Hepatocyte (in vitro differentiated cells): ENCODE results near the gene PPFIA4. TPM values are rescaled to one million over a fixed set of nuclear protein-coding genes. Genes with fewer than 3 reads are reported as not detected.

ENCODE experiments used
- DNase-seq: peaks from one replicate; pipeline ENCODE4 v3.0.0-alpha.2; 2016; ENCODE audit warnings: low spot score
- H2AFZ ChIP-seq: fragments of 200-600 bp; sonication (generic); 2 replicates; pipeline ENCODE4 v1.6.0; 2016; ENCODE audit warnings: antibody characterized with exemption, mild to moderate bottlenecking
- H3K27ac ChIP-seq: fragments of 200-600 bp; sonication (generic); 2 replicates; pipeline ENCODE4 v1.5.1; 2016; ENCODE audit warnings: mild to moderate bottlenecking
- H3K27me3 ChIP-seq: fragments of 200-600 bp; sonication (generic); 2 replicates; pipeline ENCODE4 v1.6.1; 2016
- H3K36me3 ChIP-seq: fragments of 200-600 bp; sonication (generic); replicated peaks from 2 replicates; pipeline ENCODE4 v1.5.1; 2016; ENCODE audit warnings: low read depth; ENCODE audit not compliant: insufficient read depth
- H3K4me1 ChIP-seq: fragments of 200-600 bp; sonication (generic); 2 replicates; pipeline ENCODE4 v1.5.1; 2016; ENCODE audit warnings: mild to moderate bottlenecking, moderate library complexity; ENCODE audit not compliant: insufficient read depth
- H3K4me2 ChIP-seq: fragments of 200-600 bp; sonication (generic); 2 replicates; pipeline ENCODE4 v1.6.0; 2016
- H3K4me3 ChIP-seq: fragments of 200-600 bp; sonication (generic); 2 replicates; pipeline ENCODE4 v1.5.1; 2016; ENCODE audit warnings: mild to moderate bottlenecking
- H3K79me2 ChIP-seq: fragments of 200-600 bp; sonication (generic); 2 replicates; pipeline ENCODE4 v1.6.0; 2017; ENCODE audit warnings: mild to moderate bottlenecking
- H3K9me2 ChIP-seq: fragments of 200-600 bp; sonication (generic); replicated peaks from 2 replicates; pipeline ENCODE4 v1.6.0; 2017; ENCODE audit warnings: mild to moderate bottlenecking; ENCODE audit not compliant: insufficient read depth
- H3K9me3 ChIP-seq: fragments of 200-600 bp; sonication (generic); 2 replicates; pipeline ENCODE4 v1.5.1; 2016; ENCODE audit warnings: low read depth, mild to moderate bottlenecking
- H4K20me1 ChIP-seq: fragments of 200-600 bp; sonication (generic); 2 replicates; pipeline ENCODE4 v1.6.0; 2016; ENCODE audit warnings: mild to moderate bottlenecking; ENCODE audit not compliant: insufficient read depth, poor library complexity, severe bottlenecking
- EZH2 ChIP-seq: fragments of 200-600 bp; sonication (generic); IDR thresholded peaks from 2 replicates; pipeline ENCODE4 v1.6.1; 2016; ENCODE audit warnings: antibody characterized with exemption, mild to moderate bottlenecking, borderline replicate concordance
- EZH2phosphoT487 ChIP-seq: fragments of 200-600 bp; sonication (generic); IDR thresholded peaks from one replicate; pipeline ENCODE4 v1.6.1; 2018; ENCODE audit warnings: antibody characterized with exemption, mild to moderate bottlenecking, low read depth, moderate library complexity; ENCODE audit not compliant: unreplicated experiment, severe bottlenecking
- WGBS: methylation state at CpG from one replicate; pipeline ENCODE4 v1.1.6; 2016; ENCODE audit warnings: low lambda C conversion rate; ENCODE audit errors: missing lambda C conversion rate; 5-methylcytosine and 5-hydroxymethylcytosine counted together
- polyA plus RNA-seq: library from polyadenylated mRNA; unstranded; fragments of >200 nt; fragmentation: Nextera tagmentation; extraction: Ambion mirVana; gene quantifications from 2 replicates; pipeline ENCODE4 v1.2.1, GENCODE V29; 2016
- total RNA-seq: library from RNA; depleted of rRNA; stranded (reverse); fragments of >200 nt; gene quantifications from 2 replicates; pipeline ENCODE4 v1.2.3, GENCODE V29; 2014
- TF ChIP-seq, protein P1 (sequence below): fragments of 200-600 bp; sonication (generic); IDR thresholded peaks from 2 replicates; pipeline ENCODE4 v1.5.1; 2016; ENCODE audit warnings: antibody characterized with exemption, mild to moderate bottlenecking; ENCODE audit not compliant: poor library complexity

Gene PPFIA4
- total and polyA plus RNA-seq, 2 experiments from 2014 or later = 1.4 to 1.7 TPM

DNA sequence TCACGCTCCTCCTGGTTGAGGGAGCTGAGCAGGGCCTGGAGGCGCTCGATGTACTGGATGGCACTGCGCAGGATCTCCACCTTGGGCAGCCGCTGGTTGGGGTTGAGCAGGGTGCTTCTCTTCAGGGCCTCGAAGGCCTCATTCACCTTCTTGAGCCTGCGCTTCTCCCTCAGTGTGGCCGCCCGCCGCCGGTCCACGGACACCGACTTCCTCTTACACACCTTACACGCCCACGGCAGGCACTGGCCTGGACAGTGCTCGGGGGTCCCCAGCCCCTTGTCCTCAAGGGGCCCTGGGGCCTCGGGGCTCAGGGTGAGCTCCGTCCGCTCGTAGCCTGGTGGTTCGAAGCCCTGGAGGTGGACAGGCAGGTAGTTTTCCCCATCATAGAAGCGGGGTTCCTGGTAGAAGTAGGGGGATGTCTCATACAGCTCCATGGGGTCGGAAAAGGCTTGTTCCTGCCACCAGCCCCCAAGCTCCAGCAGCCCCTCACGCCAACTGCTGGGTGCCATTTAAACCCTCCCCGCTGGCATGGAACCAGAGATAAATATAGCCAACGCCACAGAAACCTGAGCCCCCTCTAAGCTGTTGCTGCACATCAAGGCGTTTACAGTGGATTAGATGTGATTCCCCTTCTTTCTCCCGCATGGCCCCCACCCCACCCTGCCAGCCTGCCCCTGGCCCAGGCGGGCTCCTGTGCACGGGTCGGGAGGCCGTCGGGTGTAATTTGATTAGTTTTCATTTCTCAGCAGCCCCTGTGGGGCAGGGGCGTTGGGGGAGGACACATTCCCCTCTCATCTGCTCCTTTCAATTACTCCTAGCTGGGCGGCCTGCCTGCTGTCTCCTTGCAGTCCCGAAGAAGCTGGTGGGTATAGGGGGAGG lies 59.5 kb downstream of the PPFIA4 start, which contains the start of gene MYOG:
TSS of gene MYOG (minus strand) at position 485 of the 879 bp plus-strand sequence. CDS start at position 434, 51 bp downstream.
- WGBS = 85% methylated on average over 34 of the region's 36 CpGs
- TF ChIP-seq EZH2phosphoT487 (no peak), EZH2 (no peak)
- TF ChIP-seq, protein P1, sequence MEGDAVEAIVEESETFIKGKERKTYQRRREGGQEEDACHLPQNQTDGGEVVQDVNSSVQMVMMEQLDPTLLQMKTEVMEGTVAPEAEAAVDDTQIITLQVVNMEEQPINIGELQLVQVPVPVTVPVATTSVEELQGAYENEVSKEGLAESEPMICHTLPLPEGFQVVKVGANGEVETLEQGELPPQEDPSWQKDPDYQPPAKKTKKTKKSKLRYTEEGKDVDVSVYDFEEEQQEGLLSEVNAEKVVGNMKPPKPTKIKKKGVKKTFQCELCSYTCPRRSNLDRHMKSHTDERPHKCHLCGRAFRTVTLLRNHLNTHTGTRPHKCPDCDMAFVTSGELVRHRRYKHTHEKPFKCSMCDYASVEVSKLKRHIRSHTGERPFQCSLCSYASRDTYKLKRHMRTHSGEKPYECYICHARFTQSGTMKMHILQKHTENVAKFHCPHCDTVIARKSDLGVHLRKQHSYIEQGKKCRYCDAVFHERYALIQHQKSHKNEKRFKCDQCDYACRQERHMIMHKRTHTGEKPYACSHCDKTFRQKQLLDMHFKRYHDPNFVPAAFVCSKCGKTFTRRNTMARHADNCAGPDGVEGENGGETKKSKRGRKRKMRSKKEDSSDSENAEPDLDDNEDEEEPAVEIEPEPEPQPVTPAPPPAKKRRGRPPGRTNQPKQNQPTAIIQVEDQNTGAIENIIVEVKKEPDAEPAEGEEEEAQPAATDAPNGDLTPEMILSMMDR = no peak
- DNase-seq = no peak

DNA sequence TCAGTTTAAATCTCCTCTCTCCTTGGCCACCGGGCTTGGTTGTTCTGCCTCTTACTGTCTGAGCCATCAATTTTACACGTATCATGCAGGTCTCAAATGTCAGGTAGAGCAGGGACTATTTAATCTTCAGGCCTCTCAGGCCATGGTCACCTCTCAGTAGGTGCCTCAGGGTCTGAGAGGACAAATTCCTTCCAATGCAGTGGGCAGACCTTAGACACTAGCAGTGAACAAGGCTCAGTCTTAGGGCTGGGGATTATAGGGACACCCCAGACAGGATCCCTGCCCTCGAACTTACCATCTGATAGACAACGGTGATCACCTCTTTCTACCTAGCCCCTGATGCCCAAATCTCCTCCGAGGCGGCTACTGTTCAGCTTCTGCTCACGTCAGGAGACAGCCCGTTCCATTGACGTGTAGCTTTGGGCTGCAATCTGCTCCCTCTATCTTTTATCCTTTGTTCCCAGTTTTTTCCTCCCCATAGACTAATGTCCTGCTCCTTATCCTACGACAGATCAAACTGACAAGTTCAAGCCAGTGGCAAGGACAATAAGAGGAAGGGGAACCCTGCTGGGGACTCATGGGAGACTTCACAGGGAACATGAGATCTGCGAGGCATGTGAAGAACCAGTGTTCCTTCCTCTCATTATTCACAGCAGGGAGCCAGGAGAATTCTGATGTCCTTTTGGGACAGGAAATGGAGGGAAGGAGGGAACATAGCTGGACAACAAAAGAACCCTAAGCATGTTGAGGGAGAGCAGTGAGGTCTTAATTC lies 60.9 kb downstream of the PPFIA4 start:
- Histone ChIP-seq H3K9me3 (no peaks in the 10 kb centered on the region), H3K27me3 (no peaks in the 10 kb centered on the region), H3K79me2 (no peaks in the 10 kb centered on the region), H2AFZ (no peak overlapping the region), H3K36me3 (no peaks in the 10 kb centered on the region), H3K4me1 (no peaks in the 10 kb centered on the region), H3K9me2 (no peaks in the 10 kb centered on the region), H4K20me1 (no peaks in the 10 kb centered on the region), H3K4me3 (no peak overlapping the region), H3K4me2 (no peak overlapping the region), H3K27ac (no peak overlapping the region)
- no peak for TF ChIP-seq EZH2
- no peak for TF ChIP-seq EZH2phosphoT487
- TF ChIP-seq, protein P1 = no peak
- DNase-seq = no peak
- 75% methylated on average over 11 of the region's 11 CpGs for WGBS

More for the DNA sequence above, 59.5 kb downstream of the PPFIA4 start, which contains the start of gene MYOG:
- Histone ChIP-seq H3K36me3 (no peaks in the 10 kb centered on the region), H3K27me3 (no peaks in the 10 kb centered on the region), H2AFZ (no peak within 1 kb of the TSS), H3K4me2 (no peak within 1 kb of the TSS), H3K4me3 (no peak within 1 kb of the TSS), H3K79me2 (no peaks in the 10 kb centered on the region), H3K27ac (no peak within 1 kb of the TSS), H3K9me3 (no peaks in the 10 kb centered on the region), H3K4me1 (no peaks in the 10 kb centered on the region), H4K20me1 (no peaks in the 10 kb centered on the region), H3K9me2 (no peaks in the 10 kb centered on the region)

DNA sequence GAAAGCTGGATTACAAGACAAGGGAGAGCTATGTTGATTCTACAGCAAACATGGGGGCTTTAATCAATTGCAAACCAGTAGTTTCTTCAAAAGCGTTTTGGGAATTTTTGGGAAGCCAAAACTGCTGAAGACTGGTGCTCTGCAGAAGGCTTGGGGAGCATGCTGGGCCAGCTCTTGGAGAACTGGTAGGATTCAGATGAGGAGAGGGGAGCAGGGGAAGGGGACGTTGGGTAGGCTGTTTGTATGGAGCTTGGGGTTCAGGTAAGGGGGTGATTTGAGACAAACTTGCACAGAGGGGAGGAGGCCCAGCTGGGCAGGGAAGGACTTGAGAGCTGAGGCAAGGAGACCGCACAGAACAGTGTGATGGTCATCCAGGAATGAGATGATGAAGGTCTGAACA lies 62.1 kb downstream of the PPFIA4 start:
- TF ChIP-seq EZH2 (no peak), EZH2phosphoT487 (no peak)
- TF ChIP-seq, protein P1 = no peak
- Histone ChIP-seq H3K4me3 (no peak overlapping the region), H3K9me3 (no peaks in the 10 kb centered on the region), H2AFZ (no peak overlapping the region), H3K27me3 (no peaks in the 10 kb centered on the region), H3K4me2 (no peak overlapping the region), H4K20me1 (no peaks in the 10 kb centered on the region), H3K27ac (no peak overlapping the region), H3K79me2 (no peaks in the 10 kb centered on the region), H3K4me1 (no peaks in the 10 kb centered on the region), H3K9me2 (no peaks in the 10 kb centered on the region), H3K36me3 (no peaks in the 10 kb centered on the region)
- 93% methylated on average over 3 of the region's 3 CpGs for WGBS
- DNase-seq = no peak
